IPS-NIHi11 (cell line): ENCODE data around the gene DENND1B.
A peak's percentile ranks its signal among the peaks of the same experiment; 100 is the strongest.

Experiments used
- DNase-seq: peaks from one replicate; pipeline ENCODE4 v3.0.0; 2012; ENCODE audit warnings: mixed read lengths, low spot score

DENND1B gene, protein sequence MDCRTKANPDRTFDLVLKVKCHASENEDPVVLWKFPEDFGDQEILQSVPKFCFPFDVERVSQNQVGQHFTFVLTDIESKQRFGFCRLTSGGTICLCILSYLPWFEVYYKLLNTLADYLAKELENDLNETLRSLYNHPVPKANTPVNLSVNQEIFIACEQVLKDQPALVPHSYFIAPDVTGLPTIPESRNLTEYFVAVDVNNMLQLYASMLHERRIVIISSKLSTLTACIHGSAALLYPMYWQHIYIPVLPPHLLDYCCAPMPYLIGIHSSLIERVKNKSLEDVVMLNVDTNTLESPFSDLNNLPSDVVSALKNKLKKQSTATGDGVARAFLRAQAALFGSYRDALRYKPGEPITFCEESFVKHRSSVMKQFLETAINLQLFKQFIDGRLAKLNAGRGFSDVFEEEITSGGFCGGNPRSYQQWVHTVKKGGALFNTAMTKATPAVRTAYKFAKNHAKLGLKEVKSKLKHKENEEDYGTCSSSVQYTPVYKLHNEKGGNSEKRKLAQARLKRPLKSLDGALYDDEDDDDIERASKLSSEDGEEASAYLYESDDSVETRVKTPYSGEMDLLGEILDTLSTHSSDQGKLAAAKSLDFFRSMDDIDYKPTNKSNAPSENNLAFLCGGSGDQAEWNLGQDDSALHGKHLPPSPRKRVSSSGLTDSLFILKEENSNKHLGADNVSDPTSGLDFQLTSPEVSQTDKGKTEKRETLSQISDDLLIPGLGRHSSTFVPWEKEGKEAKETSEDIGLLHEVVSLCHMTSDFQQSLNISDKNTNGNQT

DNA sequence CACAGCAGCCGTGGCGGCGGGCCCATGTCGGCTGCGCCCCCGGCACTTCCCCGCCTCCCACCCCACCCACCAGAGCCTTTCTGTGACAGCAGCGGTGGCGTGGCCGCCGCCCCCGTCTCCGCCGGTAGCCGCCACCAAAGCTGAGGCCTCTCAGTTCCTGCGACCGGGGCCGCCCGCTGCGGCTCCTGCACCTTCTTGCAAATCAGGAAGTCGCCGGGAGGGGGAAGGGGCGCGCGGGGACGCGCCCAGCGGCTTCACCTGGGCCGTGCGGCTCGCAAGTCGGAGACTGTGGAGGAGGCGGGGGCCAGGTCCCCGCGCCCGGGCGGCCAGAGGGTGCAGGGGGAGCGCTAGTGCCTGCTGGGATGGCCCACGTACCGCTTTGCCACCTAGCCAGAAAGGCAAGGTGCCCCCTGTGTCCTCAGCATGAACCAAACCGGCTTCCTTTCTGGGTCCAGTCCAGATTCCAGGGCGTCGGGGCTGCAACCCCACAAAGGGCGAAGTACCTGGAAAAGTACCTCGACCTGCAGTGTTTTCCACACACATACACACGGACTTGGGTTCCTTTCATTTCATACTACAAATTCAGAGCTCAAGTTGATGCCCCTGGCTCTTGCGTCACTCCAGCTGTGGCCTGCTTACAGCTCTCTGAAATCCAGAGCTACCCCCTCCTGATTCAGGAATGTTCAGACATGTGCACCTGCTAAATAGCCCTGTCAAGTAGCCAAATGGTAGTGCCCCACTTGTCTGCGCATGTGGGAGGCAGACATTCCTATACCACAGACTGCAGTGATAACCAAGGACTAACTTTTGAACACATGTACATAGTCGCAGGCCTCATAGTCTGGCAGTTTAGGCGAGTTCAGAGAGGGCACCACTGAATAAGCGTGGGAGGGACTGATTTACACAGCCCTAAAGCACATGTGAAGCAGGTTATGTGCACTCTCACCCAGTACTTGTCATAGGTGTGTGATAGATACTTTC lies at the start of gene DENND1B:
Gene DENND1B, minus strand, starts transcription at position 199 of the 981 bp plus-strand sequence. CDS start 325 bp downstream, outside the sequence.
- peak; percentile 65 for DNase-seq

DNA sequence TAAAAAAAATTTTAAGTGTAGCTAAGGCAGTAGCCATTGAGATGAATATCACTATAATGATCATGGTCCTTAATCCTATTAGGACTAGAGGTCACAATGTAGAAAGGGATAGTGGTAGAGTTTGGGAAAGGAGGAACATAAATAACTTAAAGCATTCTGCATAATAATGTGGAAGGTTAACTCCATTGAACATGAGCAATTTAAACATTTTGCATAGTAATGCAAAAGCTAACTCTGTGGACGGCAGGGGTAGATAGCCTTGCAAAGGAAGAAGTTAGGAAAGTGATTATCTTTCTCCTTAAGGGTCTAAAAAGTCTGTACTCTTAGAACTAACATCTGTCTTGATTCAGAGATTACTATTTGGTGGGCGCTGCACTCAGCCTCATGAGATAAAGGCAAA lies 39.0 kb upstream of the DENND1B start:
- no peak for DNase-seq

DNA sequence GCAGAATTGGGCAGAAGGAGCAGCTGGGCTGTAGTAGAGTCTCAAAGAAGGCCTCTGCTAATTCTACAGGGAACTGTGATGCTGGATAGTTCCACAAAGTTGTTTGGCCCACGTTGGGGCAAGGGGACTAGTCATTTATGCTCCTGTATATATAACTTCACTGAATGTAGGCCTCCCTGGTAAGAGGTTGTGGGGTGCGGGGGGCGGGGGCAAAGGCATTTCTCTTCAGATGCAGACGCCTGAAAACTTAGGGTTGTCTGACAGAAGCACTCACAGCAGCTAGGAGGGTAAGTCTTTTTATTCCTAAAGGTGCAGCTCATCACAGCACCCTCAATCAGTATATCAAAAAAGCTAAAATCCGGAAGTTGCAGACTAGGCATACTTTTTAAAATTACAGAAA lies 38.5 kb upstream of the DENND1B start:
- DNase-seq, result no peak

DNA sequence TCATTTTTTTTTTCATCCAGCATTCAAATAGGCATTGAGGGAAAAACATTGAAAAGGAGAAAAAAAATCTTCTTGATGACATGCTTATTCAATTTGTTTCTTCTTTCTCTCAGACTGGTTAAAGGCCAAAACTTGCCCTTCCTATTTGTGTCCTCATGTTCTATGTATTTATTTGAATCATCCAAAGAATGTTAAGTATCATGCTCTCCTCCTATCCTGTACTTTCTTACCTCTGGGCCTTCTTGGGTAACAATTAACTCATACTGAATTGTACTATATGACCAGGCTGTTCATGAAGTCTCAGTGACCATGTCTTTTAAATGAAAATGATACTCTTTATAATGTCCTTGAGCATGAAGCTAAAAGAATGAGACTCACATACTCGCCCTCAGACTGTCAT lies 36.5 kb upstream of the DENND1B start:
- no peak for DNase-seq

DNA sequence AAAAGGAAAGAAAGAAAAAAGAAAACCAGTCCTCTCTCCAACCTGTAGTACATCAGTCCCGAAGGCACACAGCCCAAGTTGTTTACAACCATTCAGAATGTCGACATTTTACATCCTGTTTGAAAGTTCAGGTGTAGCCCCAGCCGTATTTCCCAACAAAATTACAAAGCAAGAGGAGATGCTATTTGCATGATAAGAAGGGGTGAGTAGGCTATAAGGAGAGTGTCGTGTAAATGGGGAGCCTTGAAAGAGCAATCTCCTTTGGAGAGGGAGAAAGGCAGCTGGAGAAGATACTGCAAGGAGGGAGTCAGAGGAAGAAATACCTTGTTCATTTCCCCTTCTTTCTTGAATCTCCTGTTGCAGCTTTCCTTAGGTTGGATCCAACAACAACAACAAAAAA lies 35.5 kb upstream of the DENND1B start:
- peak; percentile 24 for DNase-seq

DNA sequence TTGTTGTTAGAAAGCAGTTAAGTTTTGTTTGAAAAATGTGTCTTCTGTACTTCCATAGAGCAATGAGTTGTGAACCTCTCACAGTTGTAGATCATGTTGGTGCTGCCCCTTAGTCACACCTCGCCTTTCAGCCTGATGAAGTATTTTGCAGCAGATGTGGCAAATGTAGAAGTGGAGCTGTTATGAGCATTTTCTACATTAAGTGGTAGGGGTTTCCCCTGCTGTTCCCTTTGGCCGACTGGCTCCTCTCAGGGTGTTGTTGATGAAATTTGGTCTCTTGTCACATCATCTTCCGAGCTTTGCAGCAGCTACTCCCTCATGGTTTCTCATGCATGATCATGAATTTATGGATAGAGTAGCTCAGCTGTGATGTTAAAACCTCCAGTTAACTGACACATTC lies 33.6 kb upstream of the DENND1B start:
- DNase-seq, result no peak

DNA sequence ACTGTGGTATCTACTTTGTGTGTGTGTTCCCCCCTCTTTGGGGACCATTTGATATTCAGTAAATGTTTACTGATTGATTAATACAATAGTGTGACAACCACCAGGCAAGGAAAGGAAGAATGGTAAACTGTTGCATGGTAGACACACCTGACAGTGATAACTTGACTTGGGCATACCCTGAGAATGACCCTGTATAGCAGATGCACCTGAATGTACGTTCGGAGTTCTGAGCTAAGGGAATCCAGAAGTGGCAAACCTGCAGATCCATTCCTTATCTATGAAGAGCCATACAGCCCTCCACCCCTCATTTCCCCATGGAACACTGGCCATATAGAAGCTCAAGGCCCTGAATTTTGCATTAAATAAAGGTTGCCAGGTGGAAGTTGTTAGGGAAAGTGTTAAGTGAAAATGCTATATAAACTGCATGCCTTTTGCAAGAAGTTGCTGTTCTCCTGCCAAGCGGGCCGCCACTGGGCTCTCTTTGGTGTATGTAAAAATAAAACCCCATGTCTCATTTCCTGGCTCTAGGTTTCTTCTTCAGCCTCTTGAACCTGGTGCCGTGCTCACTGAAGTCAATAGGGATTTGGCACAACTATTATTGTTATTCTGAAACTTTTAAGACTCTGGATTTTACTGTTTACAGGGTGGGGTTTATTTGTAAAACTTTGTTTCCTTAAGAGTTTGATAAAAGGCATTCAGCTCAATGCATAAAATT lies 32.6 kb upstream of the DENND1B start:
- no peak for DNase-seq

DNA sequence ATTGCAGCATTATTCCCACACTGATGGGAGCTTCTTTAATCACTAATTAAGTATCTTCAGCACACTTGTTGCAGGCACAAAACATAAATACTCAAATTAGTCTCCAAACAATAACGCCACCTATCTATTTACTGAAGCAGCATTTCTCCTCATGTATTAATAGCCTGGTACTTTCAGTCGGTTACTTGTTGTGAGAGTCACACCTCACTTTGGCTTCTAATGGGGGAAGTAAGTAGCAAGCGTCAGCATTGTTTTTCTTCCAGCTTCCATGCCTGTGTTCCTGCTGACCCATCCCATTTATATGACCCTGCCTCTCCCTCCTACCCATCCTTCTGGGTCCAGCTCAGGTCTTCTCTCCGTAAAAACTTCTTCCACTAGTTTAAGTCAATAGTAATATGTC lies 31.9 kb upstream of the DENND1B start:
- DNase-seq, result no peak

DNA sequence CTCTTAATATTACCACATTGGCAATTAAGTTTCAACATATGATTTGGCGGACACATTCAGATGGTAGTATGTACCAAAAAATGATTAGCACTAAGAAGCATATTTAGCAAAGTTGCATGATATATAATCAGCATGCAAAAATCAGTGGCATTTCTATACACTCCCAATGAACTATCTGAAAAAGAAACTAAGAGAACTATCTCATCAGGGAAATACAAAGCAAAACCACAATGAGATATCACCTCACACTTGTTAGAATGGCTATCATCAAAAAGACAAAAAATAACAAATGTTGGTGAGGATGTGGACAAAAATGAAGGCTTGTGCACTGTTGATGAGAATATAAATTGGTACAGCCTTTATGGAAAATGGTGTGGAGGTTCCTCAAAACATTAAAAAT lies 31.4 kb upstream of the DENND1B start:
- no peak for DNase-seq

DNA sequence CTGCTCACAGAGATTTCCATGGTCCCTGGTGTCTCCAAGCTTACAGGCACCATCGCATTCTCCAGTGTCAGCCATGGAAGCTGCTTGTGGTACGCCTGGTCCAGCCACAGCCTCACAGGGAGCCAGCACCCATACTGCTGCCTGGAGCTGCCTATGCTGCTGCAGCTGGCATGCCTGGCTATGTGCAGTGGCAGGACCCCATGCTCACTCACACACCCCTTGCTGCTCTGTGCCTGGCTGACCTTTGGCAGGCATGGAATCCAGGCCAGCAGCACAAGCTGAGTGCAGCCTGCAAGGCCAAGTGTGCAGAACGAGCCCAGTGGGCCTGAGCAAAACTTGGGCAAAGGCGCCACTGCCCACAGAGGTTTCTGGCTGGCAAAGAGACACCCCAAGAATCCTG lies 26.4 kb upstream of the DENND1B start:
- DNase-seq, result no peak

DNA sequence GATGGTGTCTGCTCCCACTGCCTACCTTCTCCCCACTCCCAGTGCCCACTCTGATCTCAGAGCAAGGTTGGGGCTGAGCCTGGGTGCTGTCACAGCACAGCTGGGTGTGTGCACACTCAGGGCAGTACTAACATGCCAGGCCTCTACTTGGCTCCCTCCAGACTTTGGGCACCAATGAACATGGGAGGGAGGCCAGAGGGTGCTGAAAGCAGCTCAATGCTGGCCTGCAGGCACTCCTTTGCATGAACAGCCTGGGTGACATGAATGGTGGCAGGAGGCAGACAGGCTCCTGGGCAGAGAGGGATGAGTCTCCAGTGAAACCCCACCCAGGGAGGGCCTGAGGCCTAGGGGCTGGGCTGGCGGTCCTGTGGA lies 25.8 kb upstream of the DENND1B start:
- no peak for DNase-seq

DNA sequence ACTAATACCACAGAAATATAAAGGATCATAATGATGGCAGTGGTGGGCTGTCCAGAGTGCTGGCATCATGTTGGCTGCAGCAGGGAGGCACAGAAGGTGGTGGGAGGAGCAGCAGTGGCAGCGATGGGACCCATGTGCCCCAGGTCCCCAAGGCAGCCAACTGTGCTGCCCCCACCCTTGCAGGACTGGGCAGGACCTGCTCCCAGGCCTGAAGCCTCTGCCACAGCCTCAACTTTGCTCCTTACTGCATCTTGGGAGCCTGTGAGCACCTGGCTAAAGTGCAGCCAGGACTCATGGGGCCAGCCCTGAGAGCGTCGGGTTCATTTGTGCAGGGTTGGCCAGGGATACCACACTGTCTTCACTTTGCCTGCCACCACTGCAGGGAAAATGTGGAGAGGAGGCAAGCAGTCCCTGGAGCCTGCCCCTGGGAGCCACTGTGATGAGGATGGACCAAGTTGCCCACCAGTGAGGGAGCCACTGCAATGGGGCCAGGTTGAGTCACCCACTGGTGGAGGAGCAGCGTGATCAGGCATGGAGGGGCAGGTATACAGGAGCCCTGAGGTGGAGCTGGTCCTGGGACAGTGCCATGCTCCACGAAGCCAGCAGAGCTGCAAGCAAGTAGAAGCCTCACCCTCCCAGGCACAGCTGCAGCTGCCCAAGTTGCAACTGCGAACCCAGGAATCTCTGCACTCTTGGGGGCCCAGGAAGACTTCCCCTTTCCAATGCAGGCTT lies 25.3 kb upstream of the DENND1B start:
- DNase-seq, result no peak

DNA sequence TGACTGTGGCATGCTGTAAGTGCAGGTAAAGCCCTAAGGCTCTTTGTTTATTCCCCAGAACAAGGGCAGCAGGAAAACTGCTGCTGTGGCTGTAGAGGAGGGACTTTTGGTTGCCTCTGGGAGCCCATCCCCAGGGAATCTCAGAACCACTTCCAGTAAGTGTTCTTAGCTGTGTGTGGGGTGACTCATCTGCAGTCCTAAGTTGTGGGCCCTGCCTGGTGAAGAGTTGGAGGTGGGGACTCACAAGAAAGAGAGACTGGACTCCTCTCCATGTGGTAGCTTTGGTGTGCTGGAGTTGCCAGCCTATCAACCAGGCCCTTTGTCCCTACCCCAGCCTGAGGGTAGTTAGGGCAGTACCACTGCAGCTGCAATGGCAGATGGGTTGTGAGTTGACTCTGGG lies 24.0 kb upstream of the DENND1B start:
- DNase-seq, result no peak

DNA sequence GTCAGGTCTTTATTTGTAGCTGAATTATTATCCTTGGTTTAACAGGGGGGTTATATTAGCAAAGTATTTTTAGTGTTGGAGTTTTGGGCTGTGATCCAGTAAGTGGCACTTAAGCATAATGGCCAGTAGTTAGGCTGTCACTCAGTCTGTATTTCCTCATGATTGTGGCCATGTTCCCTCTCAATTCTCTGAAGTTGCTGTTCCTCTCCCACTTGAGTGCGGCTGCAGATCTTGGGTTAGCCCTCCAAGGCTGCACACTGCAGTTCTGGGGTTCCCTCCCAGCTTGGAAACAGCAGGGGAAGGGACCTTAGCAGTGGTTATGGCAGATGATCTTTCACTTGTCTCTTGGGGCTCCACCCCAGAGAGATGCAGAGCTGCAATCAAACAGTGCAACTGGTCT lies 23.2 kb upstream of the DENND1B start:
- no peak for DNase-seq

DNA sequence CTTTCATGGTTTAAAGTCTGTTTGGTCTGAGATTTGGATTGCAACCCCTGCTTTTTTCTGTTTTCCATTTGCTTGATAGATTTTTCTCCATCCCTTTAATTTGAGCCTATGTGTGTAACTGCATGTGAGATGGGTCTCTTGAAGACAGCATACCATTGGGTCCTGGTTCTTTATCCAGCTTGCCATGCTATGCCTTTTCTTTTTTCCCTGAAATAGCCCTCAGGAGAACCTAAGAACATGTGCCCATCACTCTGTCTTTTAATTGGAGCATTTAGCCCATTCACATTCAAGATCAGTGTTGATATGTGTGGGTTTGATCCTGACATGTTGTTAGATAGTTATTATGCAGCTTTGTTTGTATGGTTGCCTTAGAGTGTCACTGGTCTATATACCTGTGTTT lies 21.7 kb upstream of the DENND1B start:
- no peak for DNase-seq

DNA sequence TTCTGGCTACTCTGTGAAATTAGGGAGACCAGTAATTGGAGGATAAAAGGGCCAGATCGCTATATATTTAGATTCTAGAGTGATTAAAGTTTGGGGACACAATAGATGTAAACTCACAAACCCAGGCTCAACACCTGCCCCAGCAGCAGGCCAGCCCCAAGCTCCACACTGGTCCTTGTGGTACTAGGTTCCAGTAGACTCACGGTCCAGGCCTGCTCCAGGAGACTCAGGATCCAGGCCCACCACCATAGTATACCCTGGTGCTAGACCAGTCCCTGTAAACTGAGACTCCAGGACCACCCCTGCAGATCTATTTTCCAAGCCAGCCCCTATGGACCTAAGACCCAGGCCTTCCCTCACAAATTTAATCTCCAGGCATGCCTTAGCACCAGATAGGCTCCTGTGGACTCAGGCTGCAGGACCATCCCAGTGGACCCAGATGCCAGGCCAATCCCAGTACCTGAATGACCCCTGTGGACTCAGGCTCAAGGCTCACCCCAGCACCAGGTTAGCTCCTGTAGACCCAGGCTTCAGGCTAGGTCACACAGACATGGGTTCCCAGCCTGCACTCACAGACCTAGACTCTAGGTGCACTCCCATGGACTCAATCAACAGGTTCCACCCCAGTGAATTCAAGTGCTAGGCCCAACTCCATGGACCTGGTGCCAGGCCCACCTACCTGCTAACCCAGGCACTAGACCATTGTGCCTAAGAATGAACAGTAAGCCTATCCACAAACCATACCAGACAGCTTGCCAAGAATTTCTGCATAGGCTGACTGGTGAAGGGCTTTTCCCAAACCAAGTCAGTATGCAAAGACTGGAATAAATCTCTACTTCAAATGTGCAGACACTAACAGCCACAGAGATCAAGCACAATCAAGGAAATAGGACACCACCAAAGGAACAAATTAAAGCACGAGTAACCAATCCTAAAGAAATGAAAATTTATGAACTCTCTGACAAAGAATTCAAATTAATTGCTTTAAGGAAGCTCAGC lies 13.8 kb upstream of the DENND1B start:
- no peak for DNase-seq

DNA sequence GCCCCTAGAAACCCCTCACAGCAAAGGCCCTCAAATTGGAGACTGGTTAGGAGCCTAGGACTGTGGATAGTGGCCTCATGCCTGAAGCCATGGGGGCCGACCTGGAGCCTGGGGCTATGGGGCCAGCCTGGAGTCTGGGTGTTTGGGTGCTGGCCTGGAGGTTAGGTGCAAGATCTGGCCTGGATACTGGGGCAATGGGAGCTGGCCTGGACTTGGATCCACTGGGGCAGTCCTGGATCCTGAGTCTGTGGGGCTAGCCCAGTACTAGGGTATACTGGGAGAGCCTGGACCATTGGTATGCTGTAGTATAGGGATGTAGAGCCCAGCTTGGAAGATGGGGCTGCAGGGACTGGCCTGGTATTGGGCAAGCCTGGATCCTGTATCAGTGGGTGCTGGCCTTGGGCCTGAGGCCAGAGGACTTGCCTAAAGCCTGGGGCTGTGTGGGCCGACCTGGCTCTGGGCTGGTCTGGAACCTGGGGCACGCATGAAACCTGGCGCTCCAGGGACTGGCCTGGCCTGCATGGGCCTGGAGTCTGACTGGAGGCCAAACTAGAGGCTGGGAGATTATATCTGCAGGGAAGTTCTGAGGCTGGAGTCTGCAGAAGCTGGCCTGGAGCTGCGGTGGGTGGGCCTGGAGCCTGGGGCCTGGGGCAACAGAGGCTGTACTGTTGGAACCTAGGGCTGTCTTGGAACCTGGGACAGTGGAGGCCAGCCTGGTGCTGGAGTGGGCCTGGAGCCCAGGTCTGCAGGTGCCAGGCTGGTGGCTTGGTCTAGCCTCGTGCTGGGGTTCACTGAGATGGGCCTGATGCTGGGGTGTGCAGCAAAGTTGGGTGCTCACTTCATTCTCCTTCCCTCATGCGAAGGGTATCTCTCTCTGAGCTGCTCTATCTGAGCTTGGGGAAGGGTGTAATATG lies 12.6 kb upstream of the DENND1B start:
- no peak for DNase-seq

DNA sequence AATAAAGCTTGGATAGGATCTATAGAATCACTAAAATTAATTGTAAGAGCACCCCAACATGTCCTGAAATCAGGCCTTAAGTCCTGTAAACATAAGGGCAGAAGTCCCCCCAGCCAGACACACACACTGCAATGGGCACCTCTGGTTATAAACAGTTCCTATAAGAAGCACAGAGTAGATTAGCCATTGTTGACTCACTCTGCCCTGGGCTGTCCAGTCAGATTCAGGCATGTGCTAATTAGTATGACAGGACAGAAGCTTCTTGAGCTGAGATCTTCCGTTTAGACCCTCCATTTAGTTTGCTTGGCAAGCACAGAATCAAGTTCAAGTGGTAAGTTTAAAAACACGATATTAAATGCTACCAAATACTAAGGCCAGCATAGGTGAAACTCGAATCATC lies 11.8 kb upstream of the DENND1B start:
- no peak for DNase-seq

DNA sequence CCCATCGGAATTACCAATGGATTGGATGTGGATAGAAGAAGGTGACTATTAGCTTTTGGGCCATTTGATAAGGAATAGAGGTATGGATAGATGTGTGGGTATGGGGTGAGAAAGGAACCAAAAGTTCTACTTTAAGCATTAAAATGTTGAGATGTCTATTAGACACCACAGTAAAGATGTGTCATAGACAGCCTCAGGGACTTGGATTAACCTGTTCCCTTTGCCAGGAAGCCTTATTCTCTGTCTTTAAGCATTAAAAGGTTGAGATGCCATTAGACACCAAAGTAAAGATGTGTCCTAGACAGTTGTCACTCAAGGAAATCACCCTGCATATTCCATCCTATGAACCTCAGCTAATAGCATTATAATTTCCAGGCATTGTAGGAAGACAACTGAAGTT lies 11.0 kb upstream of the DENND1B start:
- DNase-seq, result no peak
